Panc1 (cell line): ENCODE measurements around the gene PSG1. TPM values are rescaled to one million over a fixed set of nuclear protein-coding genes. Genes with fewer than 3 reads are reported as not detected.
"Not testable (repeated sequence)": the region's sequence is repeated elsewhere in the genome, so short reads cannot be mapped to it uniquely, and the experiment has no call there.

Source experiments
- ATAC-seq: fragments of 200-7000 bp; cut with Tn5 transposase; 2 replicates; pipeline ENCODE4 v1.9.1; 2020; ENCODE audit warnings: mild to moderate bottlenecking, moderate library complexity
- BruUV-seq: library from RNA; stranded (reverse); fragments of 400-500 nt; replicated peaks from 2 replicates; lab custom pipeline; 2021; lab: Mats Ljungman, UMichigan
- CTCF ChIA-PET: fragments of 300-600 bp; sonication (Branson Sonifier 250); formaldehyde crosslinking; loops from one replicate; lab custom pipeline; 2022; ENCODE audit warnings: antibody characterized with exemption; lab: Charles Lee
- POLR2A ChIA-PET: fragments of 300-600 bp; sonication (Branson Sonifier 250); formaldehyde crosslinking; loops from one replicate; lab custom pipeline; 2022; ENCODE audit warnings: antibody characterized with exemption; lab: Charles Lee
- DNase-seq: peaks from one replicate; pipeline ENCODE4 v3.0.0-alpha.2; 2010; ENCODE audit warnings: low read depth, low spot score
- H3K27ac ChIP-seq: 2 replicates; pipeline ENCODE4 v1.5.1; 2011; ENCODE audit warnings: mild to moderate bottlenecking, low read length, inconsistent platforms
- H3K27me3 ChIP-seq: fragments of 200-500 bp; sonication (Bioruptor generic); 2 replicates; pipeline ENCODE4 v1.6.0; 2014; ENCODE audit warnings: low read length, inconsistent platforms; ENCODE audit not compliant: control insufficient read depth, insufficient read depth
- H3K36me3 ChIP-seq: fragments of 200-500 bp; sonication (Bioruptor generic); 2 replicates; pipeline ENCODE4 v1.5.1; 2014; ENCODE audit warnings: inconsistent platforms, mild to moderate bottlenecking, low read length, moderate library complexity; ENCODE audit not compliant: control insufficient read depth, insufficient read depth
- H3K4me1 ChIP-seq: 2 replicates; pipeline ENCODE4 v1.5.1; 2011; ENCODE audit warnings: inconsistent platforms, mild to moderate bottlenecking, low read length, moderate library complexity; ENCODE audit not compliant: control insufficient read depth, insufficient read depth
- H3K4me3 ChIP-seq, 2 experiments: 2 replicates each; pipeline ENCODE4 v1.5.1; 2011 to 2012; ENCODE audit warnings: low read depth in 2 of 2, low read length in 2 of 2, mild to moderate bottlenecking in 2 of 2, inconsistent platforms in 1 of 2, moderate library complexity in 1 of 2
- H3K9me3 ChIP-seq: fragments of 200-500 bp; sonication (Bioruptor generic); 2 replicates; pipeline ENCODE4 v1.5.1; 2014; ENCODE audit warnings: low read depth, mild to moderate bottlenecking, inconsistent platforms, low read length, moderate library complexity; ENCODE audit not compliant: control insufficient read depth, insufficient read depth
- in situ Hi-C: cut with HindIII; loops from 2 replicates; pipeline ENCODE4 v1.10.0; 2016; ENCODE audit warnings: low sequenced_read_pairs, low pct_unique_long_range_greater_than_20kb
- intact Hi-C: fragments of 100-400 bp; cut with micrococcal nuclease; formaldehyde crosslinking; loops from one replicate; pipeline ENCODE4 v1.10.0; 2022; ENCODE audit not compliant: unreplicated experiment
- total RNA-seq: library from RNA; stranded (reverse); gene quantifications from one replicate; pipeline ENCODE4 v1.2.1, GENCODE V29; 2021; ENCODE audit not compliant: unreplicated experiment
- TF ChIP-seq, protein P1 (sequence below): fragments of 450-650 bp; IDR thresholded peaks from 2 replicates; pipeline ENCODE4 v1.5.1; 2017; ENCODE audit warnings: mild to moderate bottlenecking

The PSG1 gene
- total RNA-seq, 1 experiment from 2014 or later: not detected

DNA sequence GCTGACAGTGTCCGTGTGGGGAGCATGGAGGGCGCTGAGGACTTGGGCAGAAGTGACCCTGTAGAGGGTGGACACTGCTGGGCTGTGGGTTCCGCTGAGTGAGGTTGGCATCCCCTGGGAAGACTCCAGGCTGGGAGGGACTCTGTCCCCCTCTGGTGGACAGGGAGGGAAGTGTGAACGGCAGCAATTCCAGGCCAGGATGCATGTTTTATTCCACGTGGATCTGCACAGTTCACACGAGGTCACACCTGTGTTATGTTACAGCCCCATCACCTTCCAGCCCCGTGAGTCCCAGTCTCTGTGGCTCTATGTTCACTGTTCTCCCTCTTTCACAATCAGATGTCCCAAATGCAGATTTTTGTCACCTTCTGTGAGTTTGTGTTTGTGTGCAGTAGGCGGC is 1.8 kb upstream of the PSG1 start:
- DNase-seq, CTCF ChIA-PET, H3K4me1 ChIP-seq, H3K27me3 ChIP-seq, ATAC-seq, H3K9me3 ChIP-seq, BruUV-seq, H3K27ac ChIP-seq, in situ Hi-C loops, intact Hi-C loops, H3K36me3 ChIP-seq, POLR2A ChIA-PET, H3K4me3 ChIP-seq: not testable (repeated sequence)
- TF ChIP-seq, protein P1, sequence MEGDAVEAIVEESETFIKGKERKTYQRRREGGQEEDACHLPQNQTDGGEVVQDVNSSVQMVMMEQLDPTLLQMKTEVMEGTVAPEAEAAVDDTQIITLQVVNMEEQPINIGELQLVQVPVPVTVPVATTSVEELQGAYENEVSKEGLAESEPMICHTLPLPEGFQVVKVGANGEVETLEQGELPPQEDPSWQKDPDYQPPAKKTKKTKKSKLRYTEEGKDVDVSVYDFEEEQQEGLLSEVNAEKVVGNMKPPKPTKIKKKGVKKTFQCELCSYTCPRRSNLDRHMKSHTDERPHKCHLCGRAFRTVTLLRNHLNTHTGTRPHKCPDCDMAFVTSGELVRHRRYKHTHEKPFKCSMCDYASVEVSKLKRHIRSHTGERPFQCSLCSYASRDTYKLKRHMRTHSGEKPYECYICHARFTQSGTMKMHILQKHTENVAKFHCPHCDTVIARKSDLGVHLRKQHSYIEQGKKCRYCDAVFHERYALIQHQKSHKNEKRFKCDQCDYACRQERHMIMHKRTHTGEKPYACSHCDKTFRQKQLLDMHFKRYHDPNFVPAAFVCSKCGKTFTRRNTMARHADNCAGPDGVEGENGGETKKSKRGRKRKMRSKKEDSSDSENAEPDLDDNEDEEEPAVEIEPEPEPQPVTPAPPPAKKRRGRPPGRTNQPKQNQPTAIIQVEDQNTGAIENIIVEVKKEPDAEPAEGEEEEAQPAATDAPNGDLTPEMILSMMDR: peak; percentile 67

DNA sequence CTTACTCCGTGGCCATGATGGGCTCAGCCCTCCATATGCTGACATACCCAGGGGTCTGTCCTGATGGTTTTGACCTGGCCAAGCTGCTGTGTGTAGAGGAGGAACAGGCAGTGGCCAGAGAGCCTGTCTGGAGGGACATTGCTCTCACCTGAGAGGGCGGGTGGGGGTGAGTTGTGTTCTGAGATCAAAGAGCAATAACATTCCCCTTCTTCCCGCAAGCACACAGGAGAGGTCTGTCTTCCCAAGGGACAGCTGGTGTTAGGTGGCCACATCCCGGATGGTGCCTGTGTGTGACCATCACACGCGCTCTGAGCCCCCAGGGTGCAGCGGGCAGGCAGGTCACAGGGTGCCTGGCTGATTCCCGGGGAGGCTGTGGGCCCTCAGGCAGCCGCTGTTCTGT is 1.1 kb upstream of the PSG1 start:
- H3K9me3 ChIP-seq, H3K4me3 ChIP-seq, H3K4me1 ChIP-seq, H3K27me3 ChIP-seq, H3K36me3 ChIP-seq, BruUV-seq, ATAC-seq, intact Hi-C loops, in situ Hi-C loops, DNase-seq, H3K27ac ChIP-seq, POLR2A ChIA-PET, CTCF ChIA-PET: not testable (repeated sequence)

DNA sequence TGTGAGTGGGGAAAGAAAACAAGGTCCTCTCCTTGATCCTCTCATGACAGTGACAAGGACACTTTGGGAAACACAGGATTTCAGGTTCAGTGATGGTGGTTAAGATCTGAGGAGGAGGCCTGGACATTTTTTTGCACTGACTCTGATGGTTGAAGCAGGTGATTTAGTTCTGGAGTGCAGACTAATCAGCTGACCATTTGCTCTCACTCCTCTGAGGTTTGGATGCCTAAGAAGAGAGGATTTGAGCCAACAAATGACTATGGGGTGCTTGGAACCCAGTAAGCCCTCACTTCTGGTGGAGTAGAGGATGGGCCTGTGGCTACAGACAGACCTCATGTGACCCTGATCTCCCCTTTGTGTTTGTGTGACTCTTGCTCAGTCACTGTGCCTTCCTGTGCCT is 2.9 kb downstream of the PSG1 start:
- POLR2A ChIA-PET, DNase-seq, intact Hi-C loops, ATAC-seq, H3K4me3 ChIP-seq, H3K9me3 ChIP-seq, H3K27me3 ChIP-seq, CTCF ChIA-PET, H3K36me3 ChIP-seq, BruUV-seq, H3K27ac ChIP-seq, H3K4me1 ChIP-seq, in situ Hi-C loops: not testable (repeated sequence)

DNA sequence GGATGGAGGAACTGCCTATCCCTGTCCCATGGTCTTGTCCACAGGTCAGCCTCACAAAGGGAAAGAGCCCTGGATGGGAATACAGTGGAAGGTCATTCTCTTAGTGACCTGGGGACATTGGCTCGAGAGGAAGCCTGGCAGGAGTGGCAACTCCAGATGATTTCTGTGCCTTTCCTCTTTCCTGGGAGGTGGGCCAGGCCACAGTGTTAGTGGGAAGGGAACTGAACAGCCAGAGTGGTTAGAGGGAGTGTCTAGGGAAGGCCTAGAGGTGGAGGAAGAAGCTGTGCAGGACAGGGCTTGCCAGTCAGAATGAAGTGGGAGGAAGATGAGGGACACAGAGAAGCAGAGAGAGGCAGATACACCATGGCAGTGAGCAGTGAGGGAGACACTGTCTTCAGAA is 3.6 kb downstream of the PSG1 start:
- BruUV-seq, H3K27ac ChIP-seq, intact Hi-C loops, in situ Hi-C loops, POLR2A ChIA-PET, CTCF ChIA-PET, H3K36me3 ChIP-seq, H3K4me3 ChIP-seq, ATAC-seq, H3K27me3 ChIP-seq, H3K9me3 ChIP-seq, H3K4me1 ChIP-seq, DNase-seq: not testable (repeated sequence)

DNA sequence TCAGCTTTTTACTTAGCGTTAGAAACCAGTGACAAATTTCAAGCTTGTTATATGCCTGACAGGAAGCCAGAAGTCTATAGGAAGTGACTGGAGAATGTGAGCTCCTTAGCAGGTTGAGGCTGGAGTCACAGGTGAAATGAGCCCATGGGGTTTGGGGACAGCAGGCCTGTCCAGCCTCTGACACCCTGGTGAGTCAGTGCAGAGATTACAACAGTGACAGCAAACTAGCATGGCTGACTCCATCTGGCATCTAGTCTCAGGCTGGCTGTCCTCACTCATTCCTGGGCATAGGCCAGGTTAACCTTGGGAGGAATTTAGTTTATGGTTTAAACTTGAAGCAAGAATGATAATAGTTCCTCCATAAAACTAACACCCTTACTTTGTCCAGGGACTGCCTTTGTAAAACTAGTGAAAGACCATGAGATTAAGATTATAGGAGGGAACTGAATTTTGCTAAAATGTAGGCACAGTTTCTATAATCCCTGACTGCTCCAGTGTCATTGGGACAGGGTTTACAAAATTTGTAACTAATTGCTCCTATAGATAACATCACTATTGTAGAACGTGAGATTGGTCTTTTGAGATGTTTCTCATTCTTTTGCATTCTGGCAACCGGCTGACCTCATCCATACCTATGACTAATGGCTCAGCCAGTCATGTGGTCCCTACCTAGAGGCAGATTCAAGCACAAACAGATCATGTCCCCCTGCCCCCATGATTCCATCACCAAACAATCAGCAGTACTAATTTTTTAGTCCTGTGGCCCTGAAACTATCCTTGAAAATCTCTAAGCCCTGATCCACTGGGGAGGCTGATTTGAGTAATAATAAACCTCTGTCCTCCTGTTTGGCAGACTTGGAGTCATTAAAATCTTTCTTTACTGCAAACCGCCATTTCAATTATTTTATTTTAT is 4.4 kb downstream of the PSG1 start:
- H3K36me3 ChIP-seq, H3K4me3 ChIP-seq, ATAC-seq, intact Hi-C loops, H3K27me3 ChIP-seq, in situ Hi-C loops, H3K4me1 ChIP-seq, H3K9me3 ChIP-seq, BruUV-seq, H3K27ac ChIP-seq, POLR2A ChIA-PET, DNase-seq: not testable (repeated sequence)
- CTCF ChIA-PET: interaction anchor here (0.5 kb wide), 1 partner anchor 458 kb away, joined by 3 read pairs; no protein-coding TSS in a partner anchor

DNA sequence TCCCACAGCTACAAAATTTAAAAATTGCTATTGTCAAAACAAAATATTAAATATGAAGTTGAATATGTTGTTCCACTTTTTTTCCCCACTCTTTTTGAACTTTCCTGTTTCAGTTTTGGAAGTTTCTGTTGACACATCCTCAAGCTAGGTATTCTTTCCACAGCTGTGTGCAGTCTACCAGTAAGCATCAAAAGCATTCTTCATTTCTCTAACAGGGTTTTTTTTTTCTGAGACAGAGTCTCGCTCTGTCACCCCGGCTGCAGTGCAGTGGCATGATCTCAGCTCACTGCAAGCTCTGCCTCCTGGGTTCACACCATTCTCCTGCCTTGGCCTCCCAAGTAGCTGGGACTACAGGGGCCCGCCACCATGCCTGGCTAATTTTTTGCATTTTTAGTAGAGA is 5.4 kb downstream of the PSG1 start:
- H3K4me3 ChIP-seq, DNase-seq, BruUV-seq, H3K27me3 ChIP-seq, intact Hi-C loops, H3K27ac ChIP-seq, POLR2A ChIA-PET, H3K36me3 ChIP-seq, ATAC-seq, H3K4me1 ChIP-seq, H3K9me3 ChIP-seq, in situ Hi-C loops: not testable (repeated sequence)
- CTCF ChIA-PET: interaction anchor here (0.5 to 0.7 kb wide), 2 partner anchors 261 to 457 kb away, joined by 3 to 4 read pairs; no protein-coding TSS in a partner anchor
